Subcutaneous abdominal adipose tissue (tissue), 5 donors: Measurements from ENCODE around the gene TESMIN.

Source experiments
- H3K27ac ChIP-seq: one replicate; pipeline ENCODE4 v1.7.0; 2013; ENCODE audit warnings: low read depth, mild to moderate bottlenecking, inconsistent platforms, low read length, moderate library complexity
- H3K27me3 ChIP-seq, 5 donors: one replicate each; pipeline ENCODE4 v1.7.0; 2013; ENCODE audit warnings: low read length in 5 of 5, inconsistent platforms in 1 of 5; ENCODE audit not compliant: control insufficient read depth in 5 of 5, insufficient read depth in 4 of 5
- H3K36me3 ChIP-seq, 5 donors: one replicate each; pipeline ENCODE4 v1.7.0; 2013; ENCODE audit warnings: low read length in 5 of 5; ENCODE audit not compliant: control insufficient read depth in 5 of 5, insufficient read depth in 5 of 5
- H3K4me1 ChIP-seq, 5 donors: one replicate each; pipeline ENCODE4 v1.7.0; 2013; ENCODE audit warnings: low read length in 5 of 5, mild to moderate bottlenecking in 3 of 5, moderate library complexity in 1 of 5; ENCODE audit not compliant: control insufficient read depth in 5 of 5, insufficient read depth in 5 of 5
- H3K4me3 ChIP-seq, 5 donors: one replicate each; pipeline ENCODE4 v1.7.0; 2013; ENCODE audit warnings: low read length in 5 of 5, low read depth in 1 of 5
- H3K9ac ChIP-seq, 5 donors: one replicate each; pipeline ENCODE4 v1.7.0; 2013; ENCODE audit warnings: low read length in 5 of 5, mild to moderate bottlenecking in 4 of 5, moderate library complexity in 3 of 5
- H3K9me3 ChIP-seq, 5 donors: one replicate each; pipeline ENCODE4 v1.7.0; 2013; ENCODE audit warnings: low read length in 5 of 5; ENCODE audit not compliant: control insufficient read depth in 5 of 5
- donor health status: healthy.
- donor health status: healthy.
- donor health status: healthy.
- donor health status: healthy.
- donor health status: healthy.

TESMIN gene

DNA sequence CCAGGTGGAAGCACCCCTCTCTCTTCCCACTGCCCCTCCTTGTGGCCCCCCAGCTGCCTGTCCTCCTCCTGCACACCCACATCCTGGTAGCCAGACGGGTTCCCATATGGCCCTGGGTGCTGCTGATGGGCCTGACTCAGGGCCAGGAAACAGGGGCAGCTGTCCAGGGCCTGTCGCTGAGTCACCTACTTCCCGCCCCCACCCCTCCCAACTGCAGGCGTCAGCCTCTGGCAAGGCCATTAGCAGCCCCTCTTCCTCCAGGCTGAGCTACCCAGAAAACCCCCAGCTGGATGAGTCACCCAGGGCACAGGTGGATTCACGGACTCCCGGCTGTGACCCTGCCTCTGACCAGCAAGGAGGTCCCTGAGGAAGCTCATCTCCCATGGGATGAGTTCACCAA, 73.9 kb downstream of the TESMIN start:
- Histone ChIP-seq H3K27ac (no peak overlapping the region), H3K4me3 (no peak overlapping the region), H3K27me3 (peaks cover 0 to 3% (median 2%) of the 10 kb centered on the region in 5 donors), H3K9ac (no peak overlapping the region), H3K4me1 (peaks cover 0 to 10% (median 0%) of the 10 kb centered on the region in 5 donors), H3K9me3 (peaks cover 0 to 9% (median 7%) of the 10 kb centered on the region in 5 donors), H3K36me3 (no peaks in the 10 kb centered on the region)

DNA sequence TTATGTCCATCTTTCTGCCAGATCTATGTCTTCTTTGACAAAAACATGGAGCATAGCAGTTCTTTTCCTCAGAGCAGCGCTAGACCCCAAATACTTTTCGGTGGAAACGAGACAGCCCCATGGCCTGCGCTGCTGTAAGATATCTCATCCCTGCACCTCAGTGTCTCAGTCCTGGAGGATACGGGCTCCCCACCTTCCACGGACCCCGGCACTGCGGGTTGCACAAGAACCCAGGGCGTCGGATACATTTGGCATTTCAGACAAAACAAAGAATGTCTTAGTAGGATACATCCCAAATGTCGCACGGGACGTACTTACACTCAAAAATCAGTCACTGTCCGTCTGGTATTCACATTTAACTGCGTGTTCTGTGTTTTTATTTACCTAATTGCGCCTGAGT, 76.9 kb downstream of the TESMIN start:
- Histone ChIP-seq H3K27ac (no peak overlapping the region), H3K36me3 (no peaks in the 10 kb centered on the region), H3K4me3 (no peak overlapping the region)

DNA sequence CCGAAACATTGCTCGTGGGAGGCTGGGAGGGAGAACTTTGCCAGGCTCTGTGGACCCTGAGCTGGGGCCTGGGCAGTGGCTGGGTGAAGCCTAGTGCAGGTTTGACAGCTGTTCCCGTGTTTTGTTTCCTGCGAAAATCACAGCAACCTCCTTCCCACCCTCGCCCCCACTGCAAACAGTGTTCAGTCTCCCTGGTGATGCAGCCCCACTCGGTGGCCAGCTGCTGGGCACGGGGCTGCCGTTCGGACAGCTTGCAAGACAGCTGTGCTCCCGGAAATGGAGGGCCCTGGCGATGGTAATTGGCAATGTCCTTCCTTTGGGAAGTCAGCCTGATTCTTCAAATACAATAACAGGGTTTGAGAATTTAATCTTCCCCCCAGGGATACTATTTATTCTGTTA, 77.3 kb downstream of the TESMIN start:
- Histone ChIP-seq H3K4me3 (no peak overlapping the region), H3K9me3 (peaks cover 0 to 9% (median 7%) of the 10 kb centered on the region in 5 donors), H3K27ac (no peak overlapping the region), H3K36me3 (no peaks in the 10 kb centered on the region), H3K27me3 (peaks cover 0 to 8% (median 3%) of the 10 kb centered on the region in 5 donors), H3K4me1 (peaks cover 0 to 10% (median 0%) of the 10 kb centered on the region in 5 donors), H3K9ac (no peak overlapping the region)

More for the DNA sequence above, 76.9 kb downstream of the TESMIN start:
- peaks cover 0 to 10% (median 0%) of the 10 kb centered on the region in 5 donors for H3K4me1 ChIP-seq
- no peak overlapping the region for H3K9ac ChIP-seq
- peaks cover 0 to 9% (median 7%) of the 10 kb centered on the region in 5 donors for H3K9me3 ChIP-seq
- peaks cover 0 to 8% (median 3%) of the 10 kb centered on the region in 5 donors for H3K27me3 ChIP-seq

DNA sequence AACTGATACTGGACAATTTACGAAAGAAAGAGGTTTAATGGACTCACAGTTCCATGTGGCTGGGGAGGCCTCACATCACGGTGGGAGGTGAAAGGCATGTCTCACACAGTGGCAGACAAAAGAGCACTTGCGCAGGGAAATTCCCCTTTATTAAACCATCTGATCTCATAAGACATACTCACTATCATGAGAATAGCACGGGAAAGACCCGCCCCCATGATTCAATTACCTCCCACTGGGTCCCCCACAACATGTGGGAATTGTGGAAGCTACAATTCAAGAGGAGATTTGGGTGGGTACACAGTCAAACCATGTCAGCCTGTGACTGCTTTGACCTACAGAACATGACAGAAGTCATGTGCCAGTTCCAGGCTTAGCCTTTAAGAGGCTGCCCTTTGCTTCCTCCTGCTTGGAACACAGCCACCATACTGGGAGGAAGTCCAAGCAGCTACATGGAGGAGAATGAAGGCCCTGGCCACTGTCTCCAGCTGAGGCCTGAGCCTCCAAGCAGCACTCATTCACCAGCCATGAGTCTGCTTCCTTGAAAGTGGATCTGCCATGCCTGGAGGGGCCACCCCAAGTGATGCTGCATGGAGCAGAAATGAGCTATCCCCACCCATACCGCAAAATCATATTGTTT, 77.9 kb downstream of the TESMIN start:
- Histone ChIP-seq H3K9me3 (peaks cover 0 to 9% (median 7%) of the 10 kb centered on the region in 5 donors), H3K36me3 (no peaks in the 10 kb centered on the region), H3K4me3 (no peak overlapping the region), H3K9ac (no peak overlapping the region), H3K27ac (no peak overlapping the region), H3K4me1 (peaks cover 0 to 10% (median 0%) of the 10 kb centered on the region in 5 donors), H3K27me3 (peaks cover 0 to 8% (median 3%) of the 10 kb centered on the region in 5 donors)

DNA sequence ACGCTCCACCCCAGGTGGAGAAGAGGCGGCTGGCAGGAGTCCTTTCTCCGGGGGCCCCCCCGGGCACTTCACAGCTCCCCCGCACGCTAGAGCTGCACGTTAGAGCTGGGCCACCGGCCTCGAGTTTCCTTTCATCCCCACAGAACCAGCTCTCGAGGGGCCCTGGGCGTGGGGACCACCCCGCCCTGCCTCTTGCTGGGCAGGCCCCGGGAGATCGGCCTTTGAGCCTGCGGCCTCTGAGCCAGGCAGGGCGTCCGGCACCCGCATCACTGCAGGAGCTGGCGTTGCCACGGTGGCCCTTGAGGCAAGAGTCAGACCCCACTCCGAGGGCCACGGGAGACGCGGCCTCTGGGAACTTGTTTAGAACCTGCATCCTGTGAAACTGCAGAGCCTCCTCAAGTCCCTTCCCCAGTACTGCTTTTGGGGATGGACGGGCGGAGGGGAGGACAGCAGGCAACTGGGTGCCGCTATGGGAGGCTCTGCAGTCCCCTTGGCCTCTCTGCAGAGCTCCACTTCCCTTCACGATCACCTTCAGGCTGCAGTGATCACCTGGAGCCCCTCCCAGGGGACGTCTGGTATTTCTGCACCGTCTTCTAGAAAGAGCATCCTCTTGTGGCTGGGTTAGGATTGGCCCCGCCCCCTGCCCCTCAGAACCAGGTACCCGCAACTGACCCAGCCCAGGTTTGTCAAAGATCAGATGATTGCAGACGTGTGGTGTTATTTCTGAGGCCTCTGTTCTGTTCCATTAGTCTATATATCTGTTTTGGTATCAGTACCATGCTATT, 80.9 kb downstream of the TESMIN start:
- Histone ChIP-seq H3K9ac (no peak overlapping the region), H3K27me3 (peaks cover 5 to 10% (median 6%) of the 10 kb centered on the region in 5 donors), H3K9me3 (peaks cover 0 to 9% (median 7%) of the 10 kb centered on the region in 5 donors), H3K4me1 (peaks cover 0 to 4% (median 0%) of the 10 kb centered on the region in 5 donors), H3K27ac (no peak overlapping the region), H3K36me3 (no peaks in the 10 kb centered on the region), H3K4me3 (no peak overlapping the region)

DNA sequence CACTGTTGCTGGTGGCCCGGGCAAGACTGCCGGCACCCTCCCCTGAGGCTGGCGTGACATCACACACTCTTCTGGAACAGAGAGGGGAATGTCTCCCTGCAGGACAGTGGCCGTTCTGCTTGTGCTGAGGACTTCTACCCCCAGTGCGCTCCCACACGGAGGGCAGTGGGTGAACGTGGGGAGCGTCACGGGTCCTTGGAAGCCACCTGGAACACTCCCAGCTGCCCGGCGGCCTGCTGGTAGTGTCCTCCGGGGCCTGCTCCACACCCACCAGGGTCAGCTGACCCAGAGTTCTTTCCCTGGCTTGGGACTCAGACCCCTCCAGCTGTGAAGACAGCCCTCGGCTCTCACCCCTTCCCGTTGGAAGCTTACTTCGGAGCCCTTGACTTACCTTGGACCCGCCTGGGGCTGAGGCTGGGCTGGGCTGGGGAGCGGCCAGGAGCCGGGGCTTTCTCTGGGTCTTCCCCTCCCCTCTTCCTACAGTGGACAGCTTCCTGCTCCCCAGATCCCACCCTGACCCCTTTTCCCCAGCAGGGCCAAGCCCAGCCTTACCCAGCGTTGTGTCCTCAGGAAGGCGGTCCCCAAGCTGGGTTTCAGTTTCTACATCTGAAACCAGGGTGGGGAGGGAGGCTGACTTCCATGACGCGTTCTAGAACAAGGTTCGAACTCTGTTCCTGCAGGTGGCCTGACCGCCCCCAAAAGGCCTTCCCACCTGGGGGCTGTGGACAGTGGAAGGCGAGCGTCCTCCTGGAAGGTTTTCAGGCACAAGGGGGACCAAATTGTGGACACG, 81.8 kb downstream of the TESMIN start:
- Histone ChIP-seq H3K4me1 (peaks cover 0 to 4% (median 0%) of the 10 kb centered on the region in 5 donors), H3K27me3 (peaks cover 6 to 18% (median 11%) of the 10 kb centered on the region in 5 donors), H3K4me3 (no peak overlapping the region), H3K36me3 (no peaks in the 10 kb centered on the region), H3K9ac (no peak overlapping the region), H3K27ac (no peak overlapping the region), H3K9me3 (peaks cover 0 to 9% (median 7%) of the 10 kb centered on the region in 5 donors)

DNA sequence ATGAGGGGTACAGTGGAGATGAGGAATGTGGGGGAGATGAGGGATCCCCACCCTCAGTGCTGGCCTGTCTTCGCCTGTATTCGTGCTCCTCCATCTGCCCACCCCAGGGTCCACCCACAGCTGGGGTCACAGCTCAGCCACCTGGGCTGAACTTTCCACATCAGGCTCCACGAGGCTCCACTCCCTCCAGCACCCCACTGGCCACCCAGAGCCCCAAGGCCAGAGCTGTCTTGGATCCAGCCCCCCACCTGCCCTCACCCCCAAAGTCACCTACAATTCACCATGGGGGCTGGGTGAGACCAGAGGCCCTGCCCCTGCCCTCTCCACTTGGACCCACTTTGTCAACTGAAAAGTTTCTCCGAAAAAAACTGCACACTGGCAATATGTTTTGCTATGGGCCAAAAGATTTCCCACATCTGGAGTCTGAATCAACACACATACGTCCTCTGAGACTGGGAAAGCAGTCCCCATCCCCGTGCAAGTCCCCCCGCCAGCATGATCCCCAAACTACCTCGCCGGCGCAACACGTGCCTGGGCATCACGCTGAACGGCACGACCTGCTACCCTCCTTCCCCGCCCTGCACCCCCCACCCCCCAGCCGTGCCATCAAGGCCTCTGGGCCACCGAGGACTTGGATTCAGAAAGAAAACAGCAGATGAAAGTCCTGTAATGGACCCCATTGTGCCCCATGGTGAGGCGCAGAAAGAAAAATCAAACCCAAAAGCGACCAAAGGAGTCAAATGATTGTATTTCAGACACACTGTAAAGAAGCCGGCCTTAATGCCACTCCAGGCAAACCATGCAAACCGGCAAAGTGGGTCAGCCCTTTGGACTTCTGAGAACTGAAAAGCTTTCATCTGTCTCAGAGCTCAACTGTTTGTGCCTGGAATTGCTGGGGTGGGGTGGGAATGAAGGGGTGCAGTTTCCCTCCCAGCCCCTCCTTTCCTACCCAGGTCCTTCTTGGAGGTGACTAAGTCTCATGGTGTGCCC, 83.5 kb downstream of the TESMIN start:
- Histone ChIP-seq H3K9ac (no peak overlapping the region), H3K9me3 (no peaks in the 10 kb centered on the region), H3K4me3 (no peak overlapping the region), H3K27ac (no peak overlapping the region), H3K36me3 (no peaks in the 10 kb centered on the region), H3K4me1 (peaks cover 0 to 4% (median 0%) of the 10 kb centered on the region in 5 donors), H3K27me3 (peaks cover 10 to 23% (median 13%) of the 10 kb centered on the region in 5 donors)

DNA sequence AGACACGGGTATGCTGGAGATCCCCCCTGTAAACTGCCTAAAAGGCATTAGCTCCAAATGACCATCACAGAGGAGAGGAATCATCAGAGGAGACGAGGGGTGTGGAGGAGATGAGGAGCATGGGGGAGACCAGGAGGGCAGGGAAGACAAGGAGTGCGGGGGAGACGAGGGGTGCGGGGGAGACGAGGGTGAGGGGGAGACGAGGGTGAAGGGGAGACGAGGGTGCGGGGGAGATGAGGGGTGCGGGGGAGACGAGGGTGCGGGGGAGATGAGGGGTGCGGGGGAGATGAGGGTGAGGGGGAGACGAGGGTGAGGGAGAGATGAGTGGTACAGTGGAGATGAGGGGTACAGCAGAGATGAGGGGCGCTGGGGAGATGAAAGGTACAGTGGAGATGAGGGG, 84.5 kb downstream of the TESMIN start:
- H3K4me1 ChIP-seq: peaks cover 0 to 4% (median 0%) of the 10 kb centered on the region in 5 donors
- H3K36me3 ChIP-seq: no peaks in the 10 kb centered on the region
- H3K27me3 ChIP-seq: peaks cover 10 to 23% (median 13%) of the 10 kb centered on the region in 5 donors
- no peak overlapping the region for H3K9ac ChIP-seq
- no peak overlapping the region for H3K4me3 ChIP-seq
- peaks cover 0 to 3% (median 0%) of the 10 kb centered on the region in 5 donors for H3K9me3 ChIP-seq
- H3K27ac ChIP-seq: no peak overlapping the region

DNA sequence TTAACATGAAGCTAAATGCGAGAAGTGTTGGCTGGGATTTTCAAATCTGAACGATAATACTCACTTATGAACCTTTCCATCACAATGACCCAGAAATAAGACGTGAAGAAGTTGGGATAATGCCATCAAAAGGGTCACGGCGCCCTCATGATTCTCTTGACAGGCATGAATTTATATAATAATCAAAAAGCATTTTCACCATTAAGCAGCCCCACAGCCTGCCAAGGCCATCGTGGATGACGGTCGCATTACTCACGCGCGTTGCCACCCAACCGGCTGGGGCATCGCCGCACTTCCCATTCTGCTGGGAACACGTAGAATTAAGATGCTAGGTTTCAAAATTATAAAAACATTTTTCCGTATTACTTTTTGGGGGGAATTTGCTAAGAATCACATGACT, 85.9 kb downstream of the TESMIN start:
- Histone ChIP-seq H3K27me3 (peaks cover 8 to 23% (median 13%) of the 10 kb centered on the region in 5 donors), H3K9ac (no peak overlapping the region), H3K27ac (no peak overlapping the region), H3K36me3 (no peaks in the 10 kb centered on the region), H3K9me3 (peaks cover 0 to 3% (median 0%) of the 10 kb centered on the region in 5 donors), H3K4me1 (peaks cover 0 to 4% (median 0%) of the 10 kb centered on the region in 5 donors), H3K4me3 (no peak overlapping the region)
